ENCODE data around the gene CIZ1.
"Not testable (repeated sequence)": the region's sequence is repeated elsewhere in the genome, so short reads cannot be mapped to it uniquely, and the experiment has no call there.

DNA sequence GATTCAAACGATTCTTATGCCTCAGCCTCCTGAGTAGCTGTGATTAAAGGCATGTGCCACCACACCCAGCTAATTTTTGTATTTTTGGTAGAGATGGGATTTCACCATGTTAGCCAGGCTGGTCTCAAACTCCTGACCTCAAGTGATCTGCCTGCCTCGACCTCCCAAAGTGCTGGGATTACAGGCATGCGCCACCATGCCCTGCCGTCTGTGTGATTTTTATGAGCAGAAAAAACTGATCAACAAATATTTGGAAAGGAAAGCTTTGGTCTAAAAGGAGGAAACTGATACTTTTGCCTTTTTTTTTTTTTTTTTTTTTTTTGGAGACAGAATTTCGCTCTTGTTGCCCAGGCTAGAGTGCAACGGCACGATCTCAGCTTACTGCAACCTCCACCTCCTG is 39.5 kb upstream of the CIZ1 start:
- TF ChIP-seq, protein P1, sequence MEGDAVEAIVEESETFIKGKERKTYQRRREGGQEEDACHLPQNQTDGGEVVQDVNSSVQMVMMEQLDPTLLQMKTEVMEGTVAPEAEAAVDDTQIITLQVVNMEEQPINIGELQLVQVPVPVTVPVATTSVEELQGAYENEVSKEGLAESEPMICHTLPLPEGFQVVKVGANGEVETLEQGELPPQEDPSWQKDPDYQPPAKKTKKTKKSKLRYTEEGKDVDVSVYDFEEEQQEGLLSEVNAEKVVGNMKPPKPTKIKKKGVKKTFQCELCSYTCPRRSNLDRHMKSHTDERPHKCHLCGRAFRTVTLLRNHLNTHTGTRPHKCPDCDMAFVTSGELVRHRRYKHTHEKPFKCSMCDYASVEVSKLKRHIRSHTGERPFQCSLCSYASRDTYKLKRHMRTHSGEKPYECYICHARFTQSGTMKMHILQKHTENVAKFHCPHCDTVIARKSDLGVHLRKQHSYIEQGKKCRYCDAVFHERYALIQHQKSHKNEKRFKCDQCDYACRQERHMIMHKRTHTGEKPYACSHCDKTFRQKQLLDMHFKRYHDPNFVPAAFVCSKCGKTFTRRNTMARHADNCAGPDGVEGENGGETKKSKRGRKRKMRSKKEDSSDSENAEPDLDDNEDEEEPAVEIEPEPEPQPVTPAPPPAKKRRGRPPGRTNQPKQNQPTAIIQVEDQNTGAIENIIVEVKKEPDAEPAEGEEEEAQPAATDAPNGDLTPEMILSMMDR (conservative IDR thresholded peaks at IDR 0.05), result not testable (repeated sequence)
- not testable (repeated sequence) for TF ChIP-seq ZFX (IDR thresholded peaks at IDR 0.05)

Measured in C4-2B (cell line).